H7 (cell line): ENCODE measurements around the gene SLC39A8. TPM values are rescaled to one million over a fixed set of nuclear protein-coding genes. Genes with fewer than 3 reads are reported as not detected.

Source experiments
- DNase-seq: peaks from one replicate; pipeline ENCODE4 v3.0.0; 2012
- H3K27me3 ChIP-seq: 2 replicates; pipeline ENCODE4 v1.6.0; 2011; ENCODE audit warnings: mild to moderate bottlenecking, low read length; ENCODE audit not compliant: control insufficient read depth, insufficient read depth
- H3K36me3 ChIP-seq: replicated peaks from 2 replicates; pipeline ENCODE4 v1.5.1; 2011; ENCODE audit warnings: low read length; ENCODE audit not compliant: control insufficient read depth, insufficient read depth
- H3K4me3 ChIP-seq: 2 replicates; pipeline ENCODE4 v1.5.1; 2011; ENCODE audit warnings: low read depth, mild to moderate bottlenecking, control low read depth, low read length, moderate library complexity; ENCODE audit not compliant: insufficient read depth
- total RNA-seq: library from RNA; depleted of rRNA; stranded (reverse); fragments of >200 nt; shearing (Covaris generic); gene quantifications from 2 replicates; pipeline ENCODE4 v1.2.3, GENCODE V29; 2014

SLC39A8 gene
- total RNA-seq, 1 experiment from 2014 or later: 40.0 TPM

GRCh38 chr4:102352781-102353180, 7.5 kb upstream of the SLC39A8 start:
- DNase-seq: no peak
- Histone ChIP-seq H3K36me3 (no peaks in the 10 kb centered on the region), H3K27me3 (no peaks in the 10 kb centered on the region), H3K4me3 (no peak overlapping the region)

GRCh38 chr4:102350634-102351033, 5.4 kb upstream of the SLC39A8 start:
- no peak overlapping the region for H3K4me3 ChIP-seq
- H3K27me3 ChIP-seq: no peaks in the 10 kb centered on the region
- H3K36me3 ChIP-seq: no peaks in the 10 kb centered on the region
- DNase-seq: no peak

GRCh38 chr4:102348701-102349100, 3.4 kb upstream of the SLC39A8 start:
- peaks cover 5% of the 10 kb centered on the region for H3K27me3 ChIP-seq
- no peak for DNase-seq
- H3K4me3 ChIP-seq: no peak overlapping the region
- no peaks in the 10 kb centered on the region for H3K36me3 ChIP-seq

- H3K36me3 ChIP-seq: no peaks in the 10 kb centered on the region
- H3K27me3 ChIP-seq: peaks cover 10% of the 10 kb centered on the region
- peak overlapping the region; percentile 67 for H3K4me3 ChIP-seq
- no peak for DNase-seq
Observed at GRCh38 chr4:102345795-102346100, 466 bp upstream of the SLC39A8 start.

GRCh38 chr4:102344520-102344953, 745 bp downstream of the SLC39A8 start:
- peaks cover 10% of the 10 kb centered on the region for H3K27me3 ChIP-seq
- peak overlapping the region; percentile 67 for H3K4me3 ChIP-seq
- no peaks in the 10 kb centered on the region for H3K36me3 ChIP-seq
- peak; percentile 78 for DNase-seq

GRCh38 chr4:102343964-102344519, 1.2 kb downstream of the SLC39A8 start:
- Histone ChIP-seq H3K36me3 (no peaks in the 10 kb centered on the region), H3K4me3 (peak overlapping the region; percentile 67), H3K27me3 (peaks cover 10% of the 10 kb centered on the region)
- DNase-seq: peak; percentile 13

- Histone ChIP-seq H3K36me3 (no peaks in the 10 kb centered on the region), H3K4me3 (no peak overlapping the region), H3K27me3 (peaks cover 10% of the 10 kb centered on the region)
- no peak for DNase-seq
Observed at GRCh38 chr4:102342404-102343074, 2.7 kb downstream of the SLC39A8 start.

GRCh38 chr4:102341201-102341600, 4.1 kb downstream of the SLC39A8 start:
- H3K4me3 ChIP-seq: no peak overlapping the region
- peaks cover 10% of the 10 kb centered on the region for H3K27me3 ChIP-seq
- no peak for DNase-seq
- no peaks in the 10 kb centered on the region for H3K36me3 ChIP-seq

GRCh38 chr4:102339018-102339417, 6.3 kb downstream of the SLC39A8 start:
- peaks cover 8% of the 10 kb centered on the region for H3K27me3 ChIP-seq
- no peak for DNase-seq
- no peak overlapping the region for H3K4me3 ChIP-seq
- H3K36me3 ChIP-seq: no peaks in the 10 kb centered on the region

GRCh38 chr4:102338405-102338804, 6.9 kb downstream of the SLC39A8 start:
- no peaks in the 10 kb centered on the region for H3K36me3 ChIP-seq
- peaks cover 2% of the 10 kb centered on the region for H3K27me3 ChIP-seq
- DNase-seq: no peak
- H3K4me3 ChIP-seq: no peak overlapping the region

- DNase-seq: no peak
- Histone ChIP-seq H3K27me3 (no peaks in the 10 kb centered on the region), H3K36me3 (no peaks in the 10 kb centered on the region), H3K4me3 (no peak overlapping the region)
Observed at GRCh38 chr4:102335616-102336015, 9.7 kb downstream of the SLC39A8 start.

GRCh38 chr4:102334624-102335023, 10.7 kb downstream of the SLC39A8 start:
- no peaks in the 10 kb centered on the region for H3K27me3 ChIP-seq
- no peak overlapping the region for H3K4me3 ChIP-seq
- no peaks in the 10 kb centered on the region for H3K36me3 ChIP-seq
- DNase-seq: no peak

GRCh38 chr4:102333787-102334186, 11.5 kb downstream of the SLC39A8 start:
- Histone ChIP-seq H3K4me3 (no peak overlapping the region), H3K27me3 (no peaks in the 10 kb centered on the region), H3K36me3 (no peaks in the 10 kb centered on the region)
- DNase-seq: no peak

- Histone ChIP-seq H3K36me3 (no peaks in the 10 kb centered on the region), H3K4me3 (no peak overlapping the region)
Observed at GRCh38 chr4:102328045-102328444, 17.2 kb downstream of the SLC39A8 start.

GRCh38 chr4:102326951-102327350, 18.3 kb downstream of the SLC39A8 start:
- no peak for DNase-seq
- Histone ChIP-seq H3K36me3 (no peaks in the 10 kb centered on the region), H3K4me3 (no peak overlapping the region), H3K27me3 (no peaks in the 10 kb centered on the region)

More at GRCh38 chr4:102328045-102328444, 17.2 kb downstream of the SLC39A8 start:
- DNase-seq: no peak
- no peaks in the 10 kb centered on the region for H3K27me3 ChIP-seq
